ENCODE measurements around the gene EYS. TPM values are rescaled to one million over a fixed set of nuclear protein-coding genes. Genes with fewer than 3 reads are reported as not detected.

The EYS gene
- total RNA-seq, 1 experiment from 2014 or later = not detected

DNA sequence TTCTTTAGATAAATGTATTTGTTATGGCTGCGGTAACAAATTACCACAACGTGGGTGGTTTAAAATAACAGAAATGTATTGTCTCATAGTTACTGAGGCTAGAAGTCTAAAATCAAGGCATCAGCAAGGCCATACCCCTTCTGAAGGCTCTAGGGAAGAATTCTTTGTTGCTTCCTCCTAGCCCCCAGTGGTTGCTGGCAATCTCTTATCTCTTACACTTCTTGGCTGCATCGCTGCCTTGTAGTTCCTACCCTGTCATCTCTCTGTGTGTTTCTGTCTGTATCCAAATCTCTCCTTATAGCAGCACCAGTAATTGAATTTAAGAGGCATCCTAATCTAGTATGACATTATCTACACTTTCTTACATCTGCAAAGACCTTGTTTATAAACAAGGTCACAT is 1536.7 kb downstream of the EYS start:
- TF ChIP-seq, protein P1, sequence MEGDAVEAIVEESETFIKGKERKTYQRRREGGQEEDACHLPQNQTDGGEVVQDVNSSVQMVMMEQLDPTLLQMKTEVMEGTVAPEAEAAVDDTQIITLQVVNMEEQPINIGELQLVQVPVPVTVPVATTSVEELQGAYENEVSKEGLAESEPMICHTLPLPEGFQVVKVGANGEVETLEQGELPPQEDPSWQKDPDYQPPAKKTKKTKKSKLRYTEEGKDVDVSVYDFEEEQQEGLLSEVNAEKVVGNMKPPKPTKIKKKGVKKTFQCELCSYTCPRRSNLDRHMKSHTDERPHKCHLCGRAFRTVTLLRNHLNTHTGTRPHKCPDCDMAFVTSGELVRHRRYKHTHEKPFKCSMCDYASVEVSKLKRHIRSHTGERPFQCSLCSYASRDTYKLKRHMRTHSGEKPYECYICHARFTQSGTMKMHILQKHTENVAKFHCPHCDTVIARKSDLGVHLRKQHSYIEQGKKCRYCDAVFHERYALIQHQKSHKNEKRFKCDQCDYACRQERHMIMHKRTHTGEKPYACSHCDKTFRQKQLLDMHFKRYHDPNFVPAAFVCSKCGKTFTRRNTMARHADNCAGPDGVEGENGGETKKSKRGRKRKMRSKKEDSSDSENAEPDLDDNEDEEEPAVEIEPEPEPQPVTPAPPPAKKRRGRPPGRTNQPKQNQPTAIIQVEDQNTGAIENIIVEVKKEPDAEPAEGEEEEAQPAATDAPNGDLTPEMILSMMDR (conservative IDR thresholded peaks at IDR 0.05) = no peak
- no peak overlapping the region for H2AK5ac ChIP-seq (ENCODE audit: insufficient read length, low read length)
- H3K27me3 Mint-ChIP-seq (ENCODE audit: low read depth) = no peaks in the 10 kb centered on the region
- no peaks in the 10 kb centered on the region for H3K36me3 Mint-ChIP-seq (ENCODE audit: insufficient read depth in 1 of 3, low read depth in 3 of 3)
- H3K14ac ChIP-seq (ENCODE audit: insufficient read depth, low read length) = no peak overlapping the region
- no peak overlapping the region for H2BK20ac ChIP-seq (ENCODE audit: low read depth, low read length, poor library complexity, severe bottlenecking)
- no peak overlapping the region for H4K8ac ChIP-seq (replicated peaks; ENCODE audit: insufficient read length, low read depth, low read length)
- H3K56ac ChIP-seq (ENCODE audit: insufficient read length, low read depth, low read length) = no peak overlapping the region
- H3K9me3 Mint-ChIP-seq = no peaks in the 10 kb centered on the region; a peak in 1 of 5 replicates
- no peak overlapping the region for H2BK12ac ChIP-seq (ENCODE audit: insufficient read length, low read depth, low read length)
- no peaks in the 10 kb centered on the region for H3K4me1 Mint-ChIP-seq
- H3K9ac ChIP-seq (ENCODE audit: extremely low read depth, insufficient read length, low read length) = no peak overlapping the region
- H3K9me3 ChIP-seq (ENCODE audit: control insufficient read depth, low read depth, low read length) = no peaks in the 10 kb centered on the region
- H2BK5ac ChIP-seq (ENCODE audit: insufficient read length, low read length) = no peak overlapping the region
- H3K4ac ChIP-seq (ENCODE audit: low read depth, low read length) = no peak overlapping the region
- H3K23me2 ChIP-seq (ENCODE audit: insufficient read length, low read depth, low read length, poor library complexity, severe bottlenecking) = no peaks in the 10 kb centered on the region
- H2BK120ac ChIP-seq (ENCODE audit: low read depth, low read length, poor library complexity, severe bottlenecking) = no peak overlapping the region
- no peak overlapping the region for H3K23ac ChIP-seq (ENCODE audit: insufficient read length, low read depth, low read length)
- H3K79me2 ChIP-seq (ENCODE audit: insufficient read depth, low read length) = no peaks in the 10 kb centered on the region
- H3K27me3 ChIP-seq (ENCODE audit: insufficient read depth, low read length) = no peaks in the 10 kb centered on the region
- no peak overlapping the region for H3K27ac Mint-ChIP-seq
- no peak overlapping the region for H2BK15ac ChIP-seq (ENCODE audit: low read depth, low read length)
- no peak overlapping the region for H2AFZ ChIP-seq (ENCODE audit: low read length)
- no peak overlapping the region for H3T11ph ChIP-seq (ENCODE audit: low read length)
- no peaks in the 10 kb centered on the region for H4K20me1 ChIP-seq (ENCODE audit: control insufficient read depth, insufficient read depth, insufficient read length)
- no peak overlapping the region for H3K18ac ChIP-seq (ENCODE audit: insufficient read length, low read depth, low read length)
- no peak overlapping the region for H3K4me2 ChIP-seq (ENCODE audit: insufficient read depth, insufficient read length, low read length)
- H3K4me3 Mint-ChIP-seq = no peak overlapping the region
- no peak overlapping the region for H4K91ac ChIP-seq (ENCODE audit: insufficient read length, low read depth, low read length)
- H3K79me1 ChIP-seq (ENCODE audit: insufficient read depth, low read depth, low read length, poor library complexity, severe bottlenecking) = no peaks in the 10 kb centered on the region
- H3K27ac ChIP-seq (ENCODE audit: insufficient read length, low read depth, low read length) = no peak overlapping the region
- no peak for DNase-seq
- WGBS (ENCODE audit: extremely low coverage, insufficient read length, low lambda C conversion rate) = no CpG with 5 or more reads among the region's 3 CpGs
- no peaks in the 10 kb centered on the region for H3K4me1 ChIP-seq (ENCODE audit: insufficient read depth, low read length)
- H4K5ac ChIP-seq (ENCODE audit: insufficient read length, low read depth, low read length) = no peak overlapping the region
